Loucy (cell line): ENCODE measurements around the gene FHIT.

Experiments
- CTCF ChIP-seq: fragments of 200-600 bp; sonication (generic); conservative IDR thresholded peaks from 2 replicates; pipeline ENCODE4 v1.5.1; 2014; ENCODE audit warnings: mild to moderate bottlenecking, antibody characterized with exemption, low read length
- EZH2phosphoT487 ChIP-seq: fragments of 200-600 bp; IDR thresholded peaks from 2 replicates; pipeline ENCODE4 v1.6.1; 2018; ENCODE audit warnings: antibody characterized with exemption, mild to moderate bottlenecking, moderate library complexity, borderline replicate concordance

- TF ChIP-seq CTCF (no peak), EZH2phosphoT487 (no peak)
These were observed 1442.2 kb downstream of the FHIT start for GRCh38 chr3:59809016-59809415.
